Keratinocyte (primary cell): Measurements from ENCODE around the gene PPT2.

ENCODE experiments used
- CTCF ChIP-seq, 3 experiments: IDR thresholded peaks in 1 of 3; conservative IDR thresholded peaks in 1 of 3; optimal IDR thresholded peaks in 1 of 3; 2 replicates in 2 of 3; 3 replicates in 1 of 3; pipeline versions ENCODE3 to v1.5.1; 2011; ENCODE audit warnings: low read length in 3 of 3, mild to moderate bottlenecking in 3 of 3, moderate library complexity in 2 of 3, control low read depth in 1 of 3, inconsistent platforms in 1 of 3; ENCODE audit not compliant: insufficient read depth in 2 of 3; ENCODE audit errors: extremely low read depth in 1 of 3
- EZH2 ChIP-seq: IDR thresholded peaks from one replicate; pipeline ENCODE4 v1.6.1; 2012; ENCODE audit warnings: inconsistent platforms, mild to moderate bottlenecking, low read length, moderate library complexity

- TF ChIP-seq CTCF (optimal IDR thresholded peaks at IDR 0.05 in 1 of 3, IDR thresholded peaks at IDR 0.05 in 1 of 3, conservative IDR thresholded peaks at IDR 0.05 in 1 of 3; ENCODE audit: extremely low read depth in 1 of 3, insufficient read depth in 2 of 3, low read length in 3 of 3) (no peak), EZH2 (no peak)
These were observed 43.3 kb upstream of the PPT2 start for GRCh38 chr6:32110632-32111031.
